IgD-negative memory B cell (primary cell): ENCODE measurements around the gene SLC4A2. TPM values are rescaled to one million over a fixed set of nuclear protein-coding genes. Genes with fewer than 3 reads are reported as not detected.
"Not testable (repeated sequence)": the region's sequence is repeated elsewhere in the genome, so short reads cannot be mapped to it uniquely, and the experiment has no call there.

Experiments used
- H3K27ac Mint-ChIP-seq, 3 donors: one replicate each; pipeline ENCODE4 v1.8.0; 2020 to 2022; ENCODE audit warnings: mild to moderate bottlenecking in 3 of 3, mixed read lengths in 3 of 3, moderate library complexity in 1 of 3
- H3K27me3 Mint-ChIP-seq: one replicate; pipeline ENCODE4 v1.8.0; 2021; ENCODE audit warnings: mixed read lengths
- H3K36me3 Mint-ChIP-seq: one replicate; pipeline ENCODE4 v1.8.0; 2020; ENCODE audit warnings: mild to moderate bottlenecking, mixed read lengths
- H3K4me1 Mint-ChIP-seq, 3 donors: one replicate each; pipeline ENCODE4 v1.8.0; 2020 to 2022; ENCODE audit warnings: mixed read lengths in 3 of 3, mild to moderate bottlenecking in 1 of 3
- H3K4me3 Mint-ChIP-seq, 4 donors: one replicate each; pipeline ENCODE4 v1.8.0; 2020 to 2022; ENCODE audit warnings: mild to moderate bottlenecking in 4 of 4, mixed read lengths in 4 of 4, moderate library complexity in 3 of 4
- H3K9me3 Mint-ChIP-seq, 3 donors: one replicate each; pipeline ENCODE4 v1.8.0; 2020 to 2021; ENCODE audit warnings: mixed read lengths in 3 of 3, mild to moderate bottlenecking in 1 of 3
- polyA plus RNA-seq: library from polyadenylated mRNA; unstranded; fragments of 300-500 nt; fragmentation: Illumina TruSeq; gene quantifications from one replicate; pipeline ENCODE4 v1.2.3, GENCODE V29; 2021

Gene SLC4A2
- polyA plus RNA-seq, 1 donor from 2014 or later: 17.8 TPM

DNA sequence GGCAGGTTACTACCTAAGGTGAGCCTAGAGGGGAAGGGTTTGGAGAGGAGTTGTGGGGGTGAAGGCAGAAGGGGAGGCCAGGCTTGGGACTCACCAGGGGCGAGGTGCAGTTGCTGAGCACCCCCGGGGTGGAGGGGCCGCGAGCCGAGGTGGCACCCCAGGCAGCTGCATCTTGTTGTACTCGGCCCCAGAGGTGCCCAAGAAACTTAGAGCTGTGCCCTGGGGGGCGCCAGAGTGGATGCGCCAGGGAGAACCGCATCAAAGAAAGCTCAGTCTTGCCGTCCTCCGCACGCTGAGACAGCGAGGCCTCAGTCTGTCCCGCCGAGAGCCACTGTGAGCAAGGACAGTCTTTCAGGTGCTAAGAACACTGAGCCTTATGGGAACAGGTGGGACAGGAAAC, 42.4 kb upstream of the SLC4A2 start:
- Mint-ChIP-seq H3K36me3 (peaks cover 3% of the 10 kb centered on the region), H3K9me3 (peaks cover 0 to 1% (median 0%) of the 10 kb centered on the region in 3 donors), H3K27ac (peak overlapping the region; percentile 67 to 96 (median 90)), H3K4me1 (peaks cover 23 to 31% (median 28%) of the 10 kb centered on the region in 3 donors), H3K27me3 (peaks cover 31% of the 10 kb centered on the region), H3K4me3 (peak overlapping the region in 2 of 4 donors; percentile 70 to 92)

DNA sequence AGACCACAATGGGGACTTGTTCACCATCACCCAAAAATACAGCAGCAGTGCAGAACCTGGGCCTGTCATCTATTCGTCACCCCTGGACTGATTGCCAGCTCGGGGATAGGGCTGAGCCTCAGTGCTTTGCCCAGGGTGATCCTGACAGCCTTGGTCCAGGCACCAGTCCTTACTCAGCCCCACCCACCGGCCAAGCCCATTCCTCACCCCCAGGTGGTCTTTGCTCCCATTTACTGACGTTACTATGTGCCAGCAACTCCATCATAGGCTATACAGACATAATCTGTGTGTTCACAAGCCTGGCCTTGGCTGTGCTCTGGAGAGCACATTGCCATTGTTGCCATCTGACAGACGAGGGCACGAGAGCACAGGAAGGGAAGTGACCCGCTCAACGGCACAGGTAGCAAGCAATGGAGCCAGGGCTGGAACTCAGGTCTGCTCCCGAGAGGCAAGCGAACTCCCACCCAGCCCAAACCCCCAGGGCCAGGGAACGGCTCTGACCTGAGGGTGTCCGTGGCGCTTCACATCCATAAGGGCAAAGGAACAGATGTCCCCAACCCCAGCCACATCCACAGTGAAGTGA, 41.9 kb upstream of the SLC4A2 start:
- peaks cover 3% of the 10 kb centered on the region for H3K36me3 Mint-ChIP-seq
- H3K4me1 Mint-ChIP-seq: peaks cover 22 to 31% (median 27%) of the 10 kb centered on the region in 3 donors
- H3K27ac Mint-ChIP-seq: peak overlapping the region; percentile 53 to 96 (median 90)
- H3K27me3 Mint-ChIP-seq: peaks cover 29% of the 10 kb centered on the region
- H3K4me3 Mint-ChIP-seq: peak overlapping the region; percentile 70 to 92 (median 86)
- peaks cover 0 to 1% (median 0%) of the 10 kb centered on the region in 3 donors for H3K9me3 Mint-ChIP-seq

DNA sequence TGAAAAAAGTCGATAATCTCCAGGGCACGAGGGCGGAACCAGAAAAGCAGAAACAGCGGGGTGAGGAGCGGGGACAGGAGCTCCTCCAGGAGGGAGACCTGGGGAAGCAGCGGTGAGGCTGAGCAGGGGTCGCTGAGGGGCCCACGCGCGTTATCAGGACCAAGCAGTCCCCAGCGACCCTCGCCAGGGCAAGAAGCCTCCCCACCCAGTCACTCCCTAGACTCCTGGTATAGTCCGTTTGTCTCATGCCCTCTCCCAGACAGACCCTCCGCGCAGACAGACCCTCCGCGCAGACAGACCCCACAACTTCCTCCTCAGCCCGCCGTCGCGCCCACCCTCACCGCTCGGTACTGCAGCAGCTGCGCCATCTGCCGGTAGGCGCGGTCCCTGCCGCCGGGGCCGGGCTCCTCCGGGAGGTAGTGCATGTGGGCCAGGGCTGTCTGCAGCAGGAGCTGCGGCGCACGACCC, 41.4 kb upstream of the SLC4A2 start:
- H3K27ac Mint-ChIP-seq: peak overlapping the region; percentile 90 to 96 (median 94)
- peaks cover 0 to 1% (median 0%) of the 10 kb centered on the region in 3 donors for H3K9me3 Mint-ChIP-seq
- H3K4me1 Mint-ChIP-seq: peaks cover 22 to 27% (median 26%) of the 10 kb centered on the region in 3 donors
- peaks cover 3% of the 10 kb centered on the region for H3K36me3 Mint-ChIP-seq
- H3K27me3 Mint-ChIP-seq: peaks cover 29% of the 10 kb centered on the region
- H3K4me3 Mint-ChIP-seq: peak overlapping the region; percentile 70 to 92 (median 86)

DNA sequence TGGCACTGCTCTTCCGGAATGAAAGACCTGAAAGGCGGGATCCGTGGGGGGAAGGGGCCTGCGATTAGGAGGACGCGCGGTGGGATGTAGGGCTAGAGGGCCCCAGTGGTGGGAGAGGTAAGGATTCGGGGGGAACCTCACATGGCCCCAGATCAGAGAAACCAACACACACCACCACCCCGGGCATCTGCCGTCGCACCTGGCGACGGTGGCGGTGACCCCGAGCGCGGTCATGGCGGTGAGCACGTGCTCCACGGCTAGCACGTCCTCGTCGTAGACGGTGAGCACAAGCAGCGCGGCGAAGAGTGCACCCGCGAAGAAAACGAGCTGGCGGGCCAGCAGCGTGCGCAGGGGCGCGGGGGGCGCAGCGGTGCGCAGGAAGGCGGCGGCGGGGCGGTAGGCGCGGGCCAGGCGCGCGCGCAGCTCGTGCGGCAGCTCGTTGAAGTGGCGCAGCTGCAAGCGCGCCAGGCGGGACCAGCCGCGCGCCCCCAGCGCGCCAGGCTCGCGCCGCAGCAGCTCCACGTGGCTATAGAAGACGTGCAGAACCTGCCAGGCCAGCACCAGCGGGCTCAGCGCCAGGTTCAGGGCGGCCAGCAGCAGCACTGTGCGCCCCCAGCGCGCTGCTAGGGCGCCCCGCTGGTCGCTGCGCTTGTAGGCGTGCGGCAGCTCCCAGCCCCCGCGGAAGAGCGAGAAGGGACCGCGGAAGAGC, 40.8 kb upstream of the SLC4A2 start:
- H3K9me3 Mint-ChIP-seq: peaks cover 0 to 1% (median 0%) of the 10 kb centered on the region in 3 donors
- peak overlapping the region; percentile 70 to 92 (median 86) for H3K4me3 Mint-ChIP-seq
- peaks cover 33% of the 10 kb centered on the region for H3K27me3 Mint-ChIP-seq
- peaks cover 4% of the 10 kb centered on the region for H3K36me3 Mint-ChIP-seq
- peak overlapping the region; percentile 90 to 96 (median 94) for H3K27ac Mint-ChIP-seq
- peaks cover 22 to 27% (median 26%) of the 10 kb centered on the region in 3 donors for H3K4me1 Mint-ChIP-seq

DNA sequence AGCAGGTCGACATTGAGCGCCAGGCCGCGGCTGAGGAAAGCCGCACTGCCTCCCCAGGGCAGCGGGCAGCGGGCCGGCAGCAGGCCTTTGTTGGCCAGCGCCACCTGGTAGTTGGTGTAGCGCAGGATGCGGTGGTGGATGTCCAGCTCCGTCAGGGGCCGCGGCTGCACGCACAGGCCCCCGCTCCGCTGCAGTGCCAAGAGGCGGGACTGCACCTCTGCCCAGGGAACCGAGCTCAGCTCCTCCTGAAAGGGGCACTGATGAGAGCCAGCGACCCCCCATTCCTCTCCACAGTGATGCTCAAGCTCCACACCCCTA, 40.3 kb upstream of the SLC4A2 start:
- Mint-ChIP-seq H3K27me3 (peaks cover 33% of the 10 kb centered on the region), H3K27ac (peak overlapping the region in 1 of 3 donors; percentile 90), H3K36me3 (peaks cover 3% of the 10 kb centered on the region), H3K4me1 (peaks cover 21 to 27% (median 26%) of the 10 kb centered on the region in 3 donors), H3K4me3 (peak overlapping the region in 2 of 4 donors; percentile 87 to 88), H3K9me3 (no peaks in the 10 kb centered on the region)

DNA sequence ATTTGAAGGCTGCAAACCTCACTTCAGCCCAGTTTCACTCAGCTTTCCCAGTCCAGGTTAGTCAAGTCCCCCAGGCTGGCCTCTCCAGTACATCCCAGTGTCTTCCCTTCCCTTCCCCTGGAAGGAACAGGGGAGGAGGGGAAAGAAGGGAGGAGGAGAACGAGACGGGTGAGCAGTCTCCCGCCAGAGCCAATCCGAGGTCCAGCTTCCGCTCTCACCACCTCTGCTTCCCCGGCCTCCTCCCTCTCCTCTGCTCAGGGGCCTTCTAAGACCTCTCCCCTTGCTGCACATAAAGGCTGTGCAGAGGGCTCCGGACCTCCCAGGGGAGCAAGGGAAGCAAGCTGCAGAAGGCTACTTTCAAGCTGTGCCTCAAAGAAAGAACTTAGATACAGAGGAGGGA, 39.2 kb upstream of the SLC4A2 start:
- Mint-ChIP-seq H3K27me3 (peaks cover 33% of the 10 kb centered on the region), H3K4me1 (peaks cover 15 to 20% (median 18%) of the 10 kb centered on the region in 3 donors), H3K9me3 (no peaks in the 10 kb centered on the region), H3K36me3 (peaks cover 1% of the 10 kb centered on the region), H3K4me3 (peak overlapping the region in 1 of 4 donors; percentile 86), H3K27ac (peak overlapping the region in 1 of 3 donors; percentile 54)

DNA sequence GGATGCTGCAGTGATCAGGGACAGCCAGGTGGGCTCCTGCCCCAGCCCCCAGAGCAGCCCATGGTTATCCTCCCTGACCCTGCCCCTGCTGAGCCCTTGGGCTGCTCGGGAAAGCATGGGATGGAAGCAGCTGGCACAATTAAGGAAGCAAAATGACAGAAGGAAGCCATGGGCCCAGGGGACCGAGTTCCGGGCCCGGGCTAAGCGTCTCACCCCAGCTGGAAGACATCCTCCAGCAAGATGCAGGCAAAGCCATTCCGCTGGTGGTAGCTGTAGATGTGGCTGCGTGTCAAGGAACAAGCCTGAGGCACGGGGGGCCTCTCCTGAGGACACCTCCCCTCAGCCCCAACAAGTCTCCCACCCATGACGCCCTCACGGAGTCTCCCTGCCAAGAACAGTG, 36.2 kb upstream of the SLC4A2 start:
- no peaks in the 10 kb centered on the region for H3K9me3 Mint-ChIP-seq
- H3K4me1 Mint-ChIP-seq: peaks cover 13 to 18% (median 14%) of the 10 kb centered on the region in 3 donors
- peaks cover 3% of the 10 kb centered on the region for H3K36me3 Mint-ChIP-seq
- peak overlapping the region in 1 of 3 donors; percentile 79 for H3K27ac Mint-ChIP-seq
- H3K27me3 Mint-ChIP-seq: peaks cover 31% of the 10 kb centered on the region
- H3K4me3 Mint-ChIP-seq: no peak overlapping the region

DNA sequence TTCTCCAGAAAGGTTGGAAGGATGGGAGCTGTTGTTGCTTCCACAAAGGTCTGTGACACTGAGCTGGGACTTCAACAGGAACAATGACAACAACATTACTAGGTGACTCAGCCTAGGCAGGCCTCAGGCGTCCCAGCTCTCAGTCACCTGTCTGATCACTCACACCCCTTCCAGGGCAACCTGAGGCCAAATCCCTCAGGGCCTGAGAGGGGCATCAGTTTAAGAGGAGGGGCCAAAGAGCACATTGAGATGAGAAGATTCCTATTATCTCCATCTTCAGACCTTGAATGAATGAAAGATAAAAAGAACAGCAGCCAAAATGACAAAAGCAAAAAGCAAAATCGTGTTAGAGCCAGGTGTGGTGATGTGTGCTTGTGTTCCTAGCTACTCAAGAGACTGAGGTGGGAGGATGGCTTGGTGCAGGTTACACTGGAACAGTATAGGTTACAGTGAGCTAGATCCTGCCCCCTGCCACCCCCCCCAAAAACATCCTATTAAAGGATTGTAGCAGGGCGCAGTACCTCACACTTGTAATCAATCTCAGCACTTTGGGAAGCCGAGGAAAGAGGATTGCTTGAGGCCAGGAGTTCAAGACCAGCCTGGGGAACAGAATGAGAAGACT, 34.8 kb upstream of the SLC4A2 start, which contains the start of gene ATG9B:
Gene ATG9B (minus strand): TSS at position 60 of the 622 bp plus-strand sequence. CDS start 71 bp downstream, outside the sequence.
- peaks cover 6% of the 10 kb centered on the region for H3K36me3 Mint-ChIP-seq
- peak within 1 kb of the TSS in 1 of 4 donors; percentile 52 for H3K4me3 Mint-ChIP-seq
- H3K27ac Mint-ChIP-seq: peak within 1 kb of the TSS in 1 of 3 donors; percentile 87
- no peaks in the 10 kb centered on the region for H3K9me3 Mint-ChIP-seq
- peaks cover 13 to 21% (median 18%) of the 10 kb centered on the region in 3 donors for H3K4me1 Mint-ChIP-seq
- peaks cover 21% of the 10 kb centered on the region for H3K27me3 Mint-ChIP-seq

DNA sequence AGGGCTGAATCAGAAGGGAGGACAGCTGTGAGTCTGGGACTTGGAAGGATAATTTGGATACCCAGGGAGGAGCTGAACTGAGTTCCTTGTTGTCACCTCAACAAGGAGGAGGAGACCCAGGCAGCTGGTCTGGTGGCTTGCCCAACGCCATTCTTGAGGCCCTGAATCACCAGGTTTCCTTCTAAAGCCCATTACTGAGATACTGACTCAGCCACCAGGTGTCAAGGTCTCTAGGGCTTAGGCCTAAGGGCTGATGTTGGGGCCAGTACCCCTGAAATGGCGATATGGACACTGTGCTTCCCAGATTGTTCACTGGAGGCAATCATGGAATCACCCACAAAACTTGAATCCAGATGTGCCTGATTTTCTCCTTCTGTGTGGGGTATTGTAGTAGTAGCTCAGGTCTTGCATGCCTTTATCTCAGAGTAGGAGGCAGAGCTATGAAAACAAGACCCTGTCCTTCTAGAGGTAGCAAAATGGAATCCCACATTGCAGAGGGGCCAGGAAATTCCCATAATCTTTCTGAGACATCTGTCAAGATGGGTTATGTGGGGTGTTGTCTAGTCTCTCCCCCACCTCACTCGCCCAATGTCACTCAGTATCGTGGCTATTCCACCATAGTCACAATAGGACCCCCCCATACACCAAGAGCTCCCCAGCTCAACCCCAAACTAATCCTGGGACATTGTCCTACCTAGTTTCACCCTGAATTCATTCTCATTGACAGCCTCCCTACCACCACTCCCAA, 33.3 kb upstream of the SLC4A2 start:
- peak overlapping the region in 1 of 4 donors; percentile 88 for H3K4me3 Mint-ChIP-seq

DNA sequence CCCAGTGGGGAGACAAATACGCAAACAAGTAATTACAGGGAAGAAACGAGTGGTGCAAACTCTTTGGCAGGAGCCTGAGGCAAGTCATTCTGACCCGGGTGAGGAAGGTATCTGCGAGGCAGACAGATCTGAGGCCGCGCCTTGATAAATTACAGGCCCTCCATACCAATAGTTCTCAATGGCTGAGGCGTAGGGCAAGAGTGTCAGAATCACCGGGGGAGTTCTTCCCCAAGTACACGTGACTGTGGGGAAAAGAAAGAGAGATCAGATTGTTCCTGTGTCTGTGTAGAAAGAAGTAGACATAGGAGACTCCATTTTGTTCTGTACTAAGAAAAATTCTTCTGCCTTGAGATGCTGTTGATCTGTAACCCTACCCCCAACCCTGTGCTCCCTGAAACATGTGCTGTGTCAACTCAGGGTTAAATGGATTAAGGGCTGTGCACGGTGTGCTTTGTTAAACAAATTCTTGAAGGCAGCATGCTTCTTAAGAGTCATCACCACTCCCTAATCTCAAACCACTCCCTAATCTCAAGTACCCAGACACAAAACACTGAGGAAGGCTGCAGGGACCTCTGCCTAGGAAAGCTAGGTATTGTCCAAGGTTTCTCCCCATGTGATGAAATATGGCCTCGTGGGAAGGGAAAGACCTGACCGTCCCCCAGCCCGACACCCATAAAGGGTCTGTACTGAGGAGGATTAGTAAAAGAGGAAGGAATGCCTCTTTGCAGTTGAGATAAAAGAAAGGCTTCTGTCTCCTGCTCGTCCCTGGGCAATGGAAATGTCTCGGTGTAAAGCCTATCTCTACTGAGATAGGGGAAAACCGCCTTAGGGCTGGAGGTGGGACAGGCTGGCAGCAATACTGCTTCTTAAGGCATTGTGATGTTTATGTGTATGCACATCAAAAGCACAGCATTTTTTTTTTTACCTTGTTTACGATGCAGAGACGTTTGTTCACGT, 32.3 kb upstream of the SLC4A2 start:
- Mint-ChIP-seq H3K27ac (peak overlapping the region; percentile 97 to 100 (median 99)), H3K4me1 (peaks cover 15 to 18% (median 16%) of the 10 kb centered on the region in 3 donors), H3K4me3 (peak overlapping the region; percentile 88 to 99 (median 96))
- H3K27me3 Mint-ChIP-seq, H3K36me3 Mint-ChIP-seq, H3K9me3 Mint-ChIP-seq: not testable (repeated sequence)

More for the DNA sequence above, 33.3 kb upstream of the SLC4A2 start:
- Mint-ChIP-seq H3K27me3 (peaks cover 14% of the 10 kb centered on the region), H3K9me3 (no peaks in the 10 kb centered on the region), H3K4me1 (peaks cover 15 to 16% (median 16%) of the 10 kb centered on the region in 3 donors), H3K36me3 (peaks cover 6% of the 10 kb centered on the region), H3K27ac (peak overlapping the region; percentile 47 to 99 (median 97))

DNA sequence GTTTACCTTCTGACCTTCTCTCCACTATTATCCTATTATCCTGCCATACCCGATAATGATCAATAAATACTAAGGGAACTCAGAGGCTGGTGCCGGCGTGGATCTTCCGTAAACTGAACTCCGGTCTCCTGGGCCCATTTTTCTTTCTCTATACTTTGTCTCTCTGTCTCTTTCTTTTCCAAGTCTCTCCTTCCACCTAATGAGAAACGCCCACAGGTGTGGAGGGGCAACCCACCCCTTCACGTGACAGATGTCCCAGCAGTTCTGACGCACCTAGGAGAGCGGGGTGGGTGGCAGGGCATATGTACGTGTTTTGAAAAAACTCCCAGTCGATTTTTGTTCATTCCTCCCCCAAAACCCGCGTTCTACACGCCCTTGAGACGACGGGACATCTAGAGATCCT, 31.7 kb upstream of the SLC4A2 start:
- Mint-ChIP-seq H3K27ac (peak overlapping the region; percentile 97 to 100 (median 99)), H3K4me1 (peaks cover 15 to 18% (median 16%) of the 10 kb centered on the region in 3 donors), H3K4me3 (peak overlapping the region; percentile 88 to 99 (median 96))
- H3K9me3 Mint-ChIP-seq, H3K27me3 Mint-ChIP-seq, H3K36me3 Mint-ChIP-seq: not testable (repeated sequence)

DNA sequence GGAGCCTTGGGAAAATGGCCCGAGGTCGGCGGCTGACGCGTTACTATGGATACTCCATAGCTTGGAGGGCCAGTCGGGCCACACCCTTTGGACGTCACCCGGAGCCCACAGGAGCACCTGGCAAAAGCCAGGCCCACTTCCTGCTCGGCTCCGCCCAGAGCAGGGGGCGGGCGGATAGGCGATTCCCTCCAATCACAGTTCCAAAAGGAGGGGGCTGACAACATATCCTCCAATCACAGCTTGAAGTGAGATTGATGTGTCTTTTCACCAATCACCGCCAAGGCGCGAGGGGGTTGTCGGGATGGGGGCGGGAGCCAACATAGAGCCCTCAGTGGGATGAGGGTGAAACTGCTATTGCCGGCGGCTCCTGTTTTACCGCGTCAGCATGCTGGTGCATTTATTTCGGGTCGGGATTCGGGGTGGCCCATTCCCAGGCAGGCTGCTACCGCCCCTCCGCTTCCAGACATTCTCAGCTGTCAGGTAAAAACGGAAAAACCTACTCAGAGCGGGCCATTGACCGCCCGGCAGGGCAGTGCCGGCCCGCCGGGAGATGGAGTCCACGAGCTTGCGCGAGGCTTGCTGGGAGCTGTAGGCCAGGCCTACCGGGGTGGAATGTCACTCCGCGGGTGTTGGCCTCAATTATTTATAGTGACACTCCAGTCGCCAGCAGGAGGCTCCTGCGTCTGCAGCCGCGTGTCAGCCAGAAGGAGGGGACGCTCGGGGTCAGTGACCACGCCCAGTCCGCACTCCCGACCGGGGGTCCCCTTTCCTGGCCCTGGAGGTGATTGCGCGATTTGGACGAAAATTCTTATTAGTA, 31.1 kb upstream of the SLC4A2 start, which contains the start of gene ABCB8:
Gene ABCB8 (plus strand): TSS at position 320 of the 817 bp plus-strand sequence. CDS start 66 bp downstream, at position 386.
- Mint-ChIP-seq H3K4me3 (peak within 1 kb of the TSS; percentile 88 to 99 (median 96)), H3K27ac (peak within 1 kb of the TSS; percentile 97 to 100 (median 99)), H3K36me3 (peaks cover 10% of the 10 kb centered on the region), H3K27me3 (peaks cover 2% of the 10 kb centered on the region), H3K9me3 (no peaks in the 10 kb centered on the region), H3K4me1 (peaks cover 15 to 18% (median 16%) of the 10 kb centered on the region in 3 donors)
